Measurements from ENCODE around the gene PFKFB4.

The PFKFB4 gene

DNA sequence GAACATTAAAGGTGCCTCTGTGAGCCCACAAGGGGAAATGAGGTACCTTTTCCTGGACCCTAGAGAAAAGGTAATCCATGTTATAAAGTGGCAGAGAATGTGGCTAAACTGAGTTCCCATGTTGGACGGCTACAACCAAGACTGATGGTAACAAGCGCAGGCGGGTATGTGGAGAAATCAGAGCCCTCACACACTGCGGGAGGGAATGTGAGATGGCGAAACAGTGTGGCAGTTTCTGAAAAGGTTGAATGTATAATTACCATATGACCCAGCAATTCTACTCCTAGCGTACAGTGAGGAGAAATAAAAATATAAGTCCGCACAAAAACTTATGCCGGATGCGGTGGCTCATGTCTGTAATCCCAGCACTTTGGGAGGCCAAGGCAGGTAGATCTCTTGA, 28.6 kb downstream of the PFKFB4 start:
- no peak for DNase-seq

DNA sequence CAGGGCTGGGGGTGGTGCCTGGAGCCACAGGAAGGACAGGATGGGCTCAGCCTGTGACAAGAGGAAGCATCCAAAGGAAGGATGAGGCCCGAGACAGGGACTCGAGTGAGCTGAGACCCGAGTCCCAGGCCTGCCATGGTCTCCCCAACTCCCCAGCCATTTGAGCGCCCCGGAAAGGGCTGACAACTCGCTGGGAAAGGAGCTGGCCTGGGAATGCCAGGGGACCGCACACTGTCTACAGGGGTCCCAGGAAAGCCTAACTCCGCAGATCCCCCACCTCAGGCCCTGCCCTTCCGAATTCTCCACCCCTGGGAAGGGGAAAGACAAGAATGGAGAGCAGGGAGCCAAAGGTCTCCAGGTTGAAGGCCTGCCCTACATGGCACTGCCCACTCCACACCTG, 31.6 kb downstream of the PFKFB4 start:
- DNase-seq, result no peak

DNA sequence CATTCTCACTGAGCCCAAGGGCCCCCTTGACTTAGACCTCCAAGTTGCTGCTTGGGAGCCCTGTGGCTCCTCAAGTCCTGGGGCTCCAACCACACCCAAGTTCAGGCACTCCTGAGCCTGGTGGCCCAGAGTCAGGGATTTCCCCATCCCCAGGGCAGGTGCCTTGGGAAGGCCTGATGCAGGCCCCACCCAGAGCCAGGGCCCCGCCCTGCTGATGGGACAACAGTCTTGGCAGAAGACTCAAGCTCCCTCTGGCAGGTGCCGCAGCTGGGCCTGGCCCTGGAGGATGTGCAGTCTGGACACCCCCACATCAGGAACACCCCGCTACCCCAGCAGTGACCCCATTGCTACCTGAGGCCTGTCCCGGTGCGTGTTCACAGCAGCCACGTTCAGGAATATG, 35.0 kb downstream of the PFKFB4 start:
- DNase-seq, result no peak

DNA sequence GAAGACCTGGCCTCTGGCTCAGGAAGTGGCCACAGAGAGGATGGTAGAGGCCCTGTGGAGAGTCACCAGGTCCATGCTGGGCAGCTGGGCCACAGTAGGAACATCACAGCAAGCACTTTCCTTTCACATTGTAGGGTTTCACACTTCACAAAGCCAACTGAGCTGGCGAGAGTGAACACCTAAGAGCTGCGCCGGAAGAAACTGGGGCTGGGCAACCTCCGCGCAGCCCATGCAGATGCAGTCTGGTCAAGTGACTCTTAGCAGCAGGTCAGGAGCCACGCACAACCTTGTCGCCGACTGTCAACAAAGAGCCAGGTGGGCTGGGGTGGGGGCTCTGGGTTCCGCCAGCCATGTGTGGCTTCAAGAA, 37.3 kb downstream of the PFKFB4 start:
- no peak for DNase-seq

DNA sequence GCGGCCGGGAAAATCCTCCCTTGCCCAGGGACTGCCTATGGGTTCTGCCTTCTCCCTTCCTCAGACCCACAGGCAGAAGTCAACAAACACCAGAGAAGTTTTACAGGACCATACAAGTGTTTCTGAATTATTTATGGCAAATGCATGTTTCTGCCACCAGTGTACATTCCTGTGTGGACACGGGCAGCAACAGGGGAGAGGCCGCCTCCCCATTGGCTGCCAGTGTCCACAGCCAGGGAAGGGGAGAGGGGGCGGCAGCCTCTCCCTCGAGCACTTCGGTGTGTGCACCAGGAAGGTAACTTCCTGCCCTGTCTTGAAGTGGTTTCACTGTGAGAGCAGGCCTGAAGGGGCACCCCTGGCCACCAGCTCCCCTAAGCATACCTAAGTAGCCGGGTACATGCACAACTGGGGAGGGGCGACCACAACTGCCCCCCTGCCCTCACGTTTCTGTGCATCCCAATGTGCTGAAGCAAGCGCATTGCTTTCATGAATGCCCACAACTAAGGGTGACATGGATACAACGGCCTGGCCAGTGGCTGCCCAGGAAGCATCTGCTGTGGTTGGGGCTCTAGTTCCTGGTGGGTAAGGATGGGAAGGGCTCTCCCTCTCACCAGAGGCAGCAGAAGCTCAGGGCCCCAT, 37.8 kb downstream of the PFKFB4 start:
- DNase-seq, result peak in 1 of 2 donors; percentile 31

DNA sequence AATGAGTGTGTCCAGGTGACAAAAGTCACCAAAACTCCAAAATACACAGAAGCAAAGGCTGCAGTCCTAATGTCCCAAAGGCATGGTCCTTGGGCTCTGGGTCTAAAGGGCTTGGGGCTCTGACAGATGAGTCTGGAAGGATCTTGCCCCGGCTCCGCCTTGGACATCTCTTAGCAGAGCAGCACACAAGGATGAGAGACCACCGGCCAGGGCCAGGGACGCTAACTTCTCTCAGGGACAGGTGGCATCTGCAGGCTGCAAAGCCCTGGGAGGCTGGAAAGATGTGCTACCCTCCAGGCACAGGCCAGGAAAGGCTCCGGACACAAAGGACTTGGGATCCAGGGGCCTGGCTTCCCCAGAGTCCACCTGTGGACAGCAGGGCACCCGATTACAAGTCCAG, 38.5 kb downstream of the PFKFB4 start:
- DNase-seq, result no peak

DNA sequence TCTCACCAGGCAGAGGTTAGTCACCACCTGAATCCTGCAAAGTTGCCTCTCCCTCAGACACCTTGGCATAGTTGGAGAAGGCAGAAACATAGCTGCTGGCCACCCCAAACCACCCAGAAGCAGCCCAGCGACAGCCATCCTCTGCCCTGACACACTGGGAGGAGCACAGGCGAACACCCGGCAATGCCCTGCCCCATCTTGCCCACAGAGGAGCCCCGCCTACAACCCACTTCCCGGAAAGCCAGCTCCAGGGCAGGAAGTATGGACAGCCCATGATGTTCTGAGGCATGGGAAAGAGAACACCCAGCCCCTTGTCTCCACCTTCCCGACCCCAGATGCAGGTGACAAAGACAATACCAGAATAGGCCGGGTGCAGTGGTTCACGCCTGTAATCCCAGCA, 40.0 kb downstream of the PFKFB4 start:
- peak; percentile 44 to 71 for DNase-seq

DNA sequence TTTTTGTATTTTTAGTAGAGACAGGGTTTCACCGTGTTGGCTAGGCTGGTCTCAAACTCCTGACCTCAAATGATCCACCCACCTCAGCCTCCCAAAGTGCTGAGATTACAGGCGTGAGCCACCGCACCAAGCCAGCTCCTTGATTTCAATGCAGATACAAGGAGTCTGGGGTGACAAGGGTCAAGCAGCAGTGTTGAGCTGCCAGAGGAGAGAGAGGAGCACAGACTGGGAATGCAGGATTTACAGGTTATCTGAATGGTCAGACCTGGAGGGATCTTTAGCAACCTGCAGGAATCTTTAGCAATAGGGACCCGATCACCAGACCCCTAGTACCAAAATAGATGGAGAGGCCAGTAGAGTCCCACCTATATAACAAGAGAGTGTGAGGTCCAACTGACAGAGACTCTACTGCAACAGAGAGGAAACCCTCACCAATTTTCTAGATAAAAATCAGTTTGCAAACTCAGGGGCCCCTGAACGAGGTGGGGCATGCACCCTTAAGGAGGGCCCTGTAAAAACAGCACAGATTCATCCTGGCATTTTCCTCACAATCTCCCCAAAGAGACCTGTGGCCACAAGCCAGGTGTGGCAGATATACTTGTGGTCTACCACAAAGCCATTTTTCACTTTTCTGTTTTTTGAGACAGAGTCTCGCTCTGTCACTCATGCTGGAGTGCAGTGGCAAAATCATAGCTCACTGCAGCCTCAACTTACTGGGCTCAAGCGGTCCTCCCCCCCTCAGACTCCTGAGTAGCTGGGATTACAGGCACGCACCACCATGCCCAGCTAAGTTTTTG, 42.0 kb downstream of the PFKFB4 start:
- peak in 1 of 2 donors; percentile 58 for DNase-seq

DNA sequence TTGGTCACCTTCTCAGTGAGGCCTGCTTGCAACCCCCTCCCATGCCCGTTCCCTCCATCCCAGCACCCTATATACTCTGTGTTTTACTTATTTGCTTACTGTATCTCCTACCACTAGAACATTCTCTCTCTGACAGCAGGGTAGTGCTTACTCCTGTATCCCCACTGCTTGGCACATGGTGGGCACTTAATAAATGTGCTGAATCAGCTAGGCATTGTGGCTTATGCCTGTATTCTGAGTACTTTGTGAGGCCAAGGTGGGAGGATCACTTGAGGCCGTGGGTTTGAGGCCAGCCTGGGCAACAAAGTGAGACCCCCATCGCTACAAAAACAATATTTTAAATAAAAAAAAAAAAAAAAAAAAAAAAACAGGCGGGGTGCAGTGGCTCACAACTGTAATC, 45.1 kb downstream of the PFKFB4 start:
- DNase-seq, result no peak

DNA sequence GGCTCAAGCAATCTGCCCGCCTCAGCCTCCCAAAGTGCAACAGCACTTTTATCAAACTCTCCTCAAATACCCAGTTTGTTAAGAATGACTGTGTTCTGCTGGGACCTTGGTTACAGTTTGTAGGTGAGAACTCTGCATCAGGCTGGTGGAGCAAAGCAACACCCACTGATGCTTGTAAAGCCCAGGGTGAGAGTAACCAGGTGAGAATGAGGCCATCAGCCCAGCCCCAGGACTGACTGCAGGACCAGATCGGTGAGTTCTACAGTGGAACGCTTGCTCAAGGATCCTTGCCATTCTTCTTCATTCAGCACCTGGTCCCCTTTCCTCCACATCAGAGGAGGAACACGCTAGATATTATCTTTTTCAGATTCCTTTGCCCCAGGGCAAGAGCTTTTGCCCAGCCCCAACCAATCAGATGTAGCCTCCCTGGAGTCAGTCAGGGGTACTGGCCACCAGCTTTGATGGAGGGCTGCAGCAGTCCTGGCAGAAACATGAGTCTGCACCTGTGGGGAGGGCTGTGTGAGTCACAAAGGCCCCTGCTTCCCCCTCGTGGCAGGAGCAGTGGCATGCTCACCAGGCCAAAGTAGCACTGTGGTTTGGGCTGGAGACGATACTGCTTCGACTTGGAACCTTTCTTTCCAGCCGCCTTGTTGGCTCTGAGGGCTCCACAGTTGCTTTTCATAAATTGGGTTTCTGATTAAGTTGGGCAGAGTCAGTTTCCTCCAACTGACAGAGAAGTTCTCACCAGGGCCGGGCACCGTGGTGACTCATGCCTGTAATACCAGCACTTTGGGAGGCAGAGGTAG, 49.1 kb downstream of the PFKFB4 start:
- peak; percentile 82 to 86 for DNase-seq

DNA sequence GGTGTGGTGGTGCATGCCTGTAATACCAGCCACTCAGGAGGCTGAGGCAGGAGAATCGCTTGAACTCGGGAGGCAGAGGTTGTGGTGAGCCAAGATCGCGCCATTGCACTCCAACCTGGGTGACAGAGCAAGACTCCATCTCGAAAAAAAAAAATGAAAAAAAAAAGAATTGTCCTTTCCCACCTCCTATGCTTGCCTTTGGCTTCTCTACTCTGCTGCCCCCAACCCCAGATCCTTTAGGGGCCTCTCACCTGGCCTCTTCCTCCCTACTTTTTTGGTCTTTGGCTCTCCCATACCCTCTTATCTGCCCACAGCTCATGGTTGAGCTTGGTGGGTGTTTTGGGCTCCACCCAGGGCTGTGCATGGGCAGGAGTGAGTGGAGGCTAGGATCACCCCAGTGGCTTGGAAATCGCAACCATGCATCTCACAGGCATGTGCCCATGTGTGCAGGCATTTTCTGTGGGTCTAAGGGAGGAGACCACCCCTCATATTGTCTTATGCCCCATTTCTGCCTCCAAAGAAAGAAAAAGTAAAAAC, 50.6 kb downstream of the PFKFB4 start:
- no peak for DNase-seq

DNA sequence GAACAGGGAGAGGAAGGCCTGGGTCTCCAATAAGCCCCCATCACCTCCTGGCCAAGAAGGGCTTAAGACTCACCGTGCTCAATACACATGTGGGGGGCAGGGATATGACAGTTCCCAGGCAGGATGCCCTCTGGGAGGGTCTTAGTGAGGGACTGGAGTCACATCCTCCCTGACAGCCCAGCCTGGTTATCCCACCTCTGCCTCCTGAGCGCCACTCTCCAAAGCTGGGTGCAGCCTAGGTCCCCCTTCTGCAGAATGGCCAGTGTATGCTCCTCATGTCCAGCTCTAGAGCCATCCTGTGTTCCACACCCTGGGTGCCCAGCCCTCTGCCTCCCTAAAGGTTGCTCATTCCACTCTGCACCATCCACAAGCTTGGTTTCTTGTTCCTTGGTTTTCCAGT, 51.5 kb downstream of the PFKFB4 start:
- no peak for DNase-seq

DNA sequence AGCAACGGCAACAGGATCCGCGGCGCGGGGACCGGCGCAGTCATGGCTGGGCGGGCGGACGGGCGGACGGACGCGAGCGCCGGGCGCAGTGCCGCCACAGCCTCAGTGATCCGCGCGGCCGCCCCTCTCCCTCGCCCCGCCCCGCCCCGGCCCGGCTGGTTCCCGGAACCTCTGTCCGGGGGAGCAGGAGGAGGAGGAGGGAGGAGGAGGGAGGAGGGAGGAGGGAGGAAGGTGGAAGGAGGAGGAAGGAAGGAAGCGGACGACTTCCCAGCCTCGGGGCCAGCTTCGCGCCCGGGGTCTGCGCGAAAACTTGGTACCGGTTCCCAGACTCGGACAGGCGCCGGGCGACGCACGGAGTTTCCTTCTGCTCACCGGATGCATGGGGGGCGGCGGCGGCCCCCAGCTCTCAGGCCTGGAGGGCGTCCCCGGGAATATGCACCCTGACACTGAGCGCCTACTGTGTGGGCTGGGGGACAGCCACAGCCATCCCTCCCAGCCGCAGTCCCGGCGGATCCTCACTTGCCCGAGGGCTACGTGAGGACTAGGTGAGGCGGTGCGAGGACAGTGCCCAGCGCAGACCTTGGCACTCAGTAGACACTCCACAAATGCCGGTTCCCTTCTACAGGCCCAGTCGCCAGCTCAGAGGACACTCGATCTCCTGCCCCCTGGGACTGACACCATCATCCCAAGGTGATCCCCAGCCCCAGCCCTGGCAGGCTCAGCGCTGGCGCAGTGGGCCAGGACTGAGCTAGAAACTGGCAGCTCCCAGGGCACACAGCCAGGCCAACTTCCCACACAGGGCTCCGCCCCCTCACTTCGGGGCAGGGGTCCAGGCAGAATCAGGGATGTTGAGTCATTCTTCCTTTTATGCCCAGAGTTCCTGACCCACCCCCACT, 52.3 kb downstream of the PFKFB4 start, which contains the start of gene SHISA5:
TSS of gene SHISA5 (minus strand) at position 124 of the 896 bp plus-strand sequence. CDS start at position 44, 80 bp downstream.
- peak; percentile 66 to 76 for DNase-seq

DNA sequence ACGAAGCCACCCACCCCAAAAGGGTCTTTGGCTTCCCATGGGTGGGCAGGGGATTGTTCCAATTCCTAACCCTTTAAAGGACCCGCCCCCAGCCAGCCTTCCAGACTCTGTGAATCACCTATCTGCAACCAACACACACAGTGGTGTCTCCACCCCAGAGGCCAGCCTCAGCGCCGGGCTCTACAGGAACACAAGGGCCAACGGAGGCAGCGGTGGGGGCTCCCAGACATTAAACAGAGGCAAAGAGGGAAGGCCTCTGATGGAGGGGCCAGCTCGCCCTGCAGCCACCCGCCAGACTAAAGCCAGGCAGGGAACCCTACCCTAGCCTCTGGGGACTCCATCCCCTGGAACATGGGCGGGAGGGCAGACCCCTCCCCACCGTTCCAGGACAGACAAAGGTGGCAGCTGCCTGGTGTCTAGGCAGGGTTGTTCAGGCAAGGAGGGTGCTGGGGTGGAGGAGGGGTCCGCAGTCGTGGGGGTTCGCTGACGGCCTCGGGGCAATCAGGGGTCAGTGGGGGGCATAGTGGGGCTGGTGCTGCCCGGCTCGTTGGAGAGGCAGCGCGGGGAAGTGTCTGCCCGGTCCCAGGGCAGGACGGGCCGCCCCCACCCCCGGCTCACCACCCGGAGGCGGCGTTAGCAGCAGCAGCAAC, 53.1 kb downstream of the PFKFB4 start:
- DNase-seq, result peak in 1 of 2 donors; percentile 24

DNA sequence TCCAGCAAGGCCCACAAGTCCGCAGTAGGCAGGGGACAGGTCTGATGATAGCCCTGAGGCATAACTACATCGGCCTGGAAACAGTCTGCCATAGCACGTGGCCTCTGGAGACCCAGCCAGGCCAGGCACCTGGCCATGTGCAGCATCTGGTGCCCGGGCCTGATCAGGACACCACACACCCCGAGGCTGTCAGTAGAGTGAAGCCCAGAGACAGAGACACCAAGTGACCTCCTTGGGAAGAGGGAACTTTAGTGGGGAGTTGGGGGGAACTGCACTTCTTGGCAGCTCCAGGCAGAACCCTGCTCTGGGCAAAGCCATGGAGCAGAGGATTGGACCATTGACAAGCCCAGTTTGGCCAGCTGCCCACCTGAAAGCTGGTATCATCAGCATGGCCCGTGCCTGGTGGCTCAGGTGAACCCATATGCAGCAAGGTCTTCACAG, 53.9 kb downstream of the PFKFB4 start:
- DNase-seq, result no peak

DNA sequence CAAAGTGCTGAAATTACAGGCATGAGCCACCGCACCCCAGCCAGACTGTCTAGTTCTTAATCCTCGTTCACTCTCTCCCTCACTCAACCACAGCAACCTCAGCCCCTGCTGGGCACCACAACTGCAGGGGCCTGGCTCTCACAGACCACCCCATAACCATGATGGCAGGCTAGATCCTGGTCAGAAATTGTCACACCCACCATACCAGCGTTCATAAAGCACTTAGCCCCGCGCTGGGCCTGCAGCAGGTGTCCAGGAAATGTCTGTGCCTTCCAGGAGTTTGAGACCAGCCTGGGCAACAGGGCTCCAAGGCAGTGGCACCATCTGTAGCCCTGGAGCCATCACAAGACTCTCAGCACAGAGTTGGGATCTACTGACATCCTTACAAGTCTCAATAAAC, 54.5 kb downstream of the PFKFB4 start:
- DNase-seq, result no peak

DNA sequence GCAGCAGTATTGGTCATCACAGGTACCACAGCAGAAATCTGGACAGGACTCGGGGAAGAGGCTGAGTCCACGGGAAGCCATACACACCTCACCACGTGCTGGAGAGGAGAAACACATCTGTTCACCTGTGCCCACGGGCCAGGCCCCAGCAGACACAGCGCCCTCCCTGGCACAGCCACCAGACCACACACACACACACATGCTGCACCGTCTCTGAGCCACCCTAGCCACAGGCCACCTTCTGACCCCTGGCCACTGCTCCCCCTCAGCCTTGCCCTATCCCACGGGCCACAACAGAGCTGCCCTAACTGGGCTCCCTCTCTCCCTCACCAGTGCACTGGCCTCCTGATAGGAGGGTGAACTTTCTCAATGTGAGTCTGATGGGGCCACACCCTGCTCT, 55.4 kb downstream of the PFKFB4 start:
- no peak for DNase-seq

DNA sequence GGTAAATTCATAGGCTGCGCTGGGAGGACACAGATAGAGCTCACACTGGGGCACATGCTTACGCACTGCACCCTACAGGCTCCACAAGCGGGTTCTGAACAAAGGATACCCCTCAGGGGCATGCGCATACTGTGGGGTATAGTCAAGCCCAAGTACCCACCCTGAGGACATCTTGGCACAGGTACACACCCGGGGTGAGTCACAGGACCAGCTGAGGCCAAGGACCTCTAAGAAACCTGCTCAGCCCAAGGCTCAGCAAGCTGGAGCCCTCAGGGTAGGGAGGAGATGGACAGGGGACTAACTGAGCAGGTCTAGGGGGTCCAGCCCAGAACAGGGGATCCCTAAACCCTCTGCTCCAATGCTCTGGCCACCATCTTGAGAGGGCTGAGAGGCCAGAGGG, 55.9 kb downstream of the PFKFB4 start:
- no peak for DNase-seq

DNA sequence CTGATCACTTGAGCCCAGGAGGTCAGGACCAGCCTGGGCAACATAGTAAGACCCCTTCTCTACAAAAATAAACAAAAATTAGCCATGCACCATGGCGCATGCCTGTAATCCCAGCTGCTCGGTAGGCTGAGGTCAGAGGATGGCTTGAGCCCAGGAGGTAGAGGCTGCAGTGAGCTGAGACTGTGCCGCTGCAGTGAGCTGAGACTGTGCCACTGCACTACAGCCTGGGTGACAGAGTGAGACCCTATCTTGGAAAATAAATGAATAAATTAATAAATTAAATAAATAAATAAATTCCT, 63.5 kb downstream of the PFKFB4 start:
- no peak for DNase-seq

DNA sequence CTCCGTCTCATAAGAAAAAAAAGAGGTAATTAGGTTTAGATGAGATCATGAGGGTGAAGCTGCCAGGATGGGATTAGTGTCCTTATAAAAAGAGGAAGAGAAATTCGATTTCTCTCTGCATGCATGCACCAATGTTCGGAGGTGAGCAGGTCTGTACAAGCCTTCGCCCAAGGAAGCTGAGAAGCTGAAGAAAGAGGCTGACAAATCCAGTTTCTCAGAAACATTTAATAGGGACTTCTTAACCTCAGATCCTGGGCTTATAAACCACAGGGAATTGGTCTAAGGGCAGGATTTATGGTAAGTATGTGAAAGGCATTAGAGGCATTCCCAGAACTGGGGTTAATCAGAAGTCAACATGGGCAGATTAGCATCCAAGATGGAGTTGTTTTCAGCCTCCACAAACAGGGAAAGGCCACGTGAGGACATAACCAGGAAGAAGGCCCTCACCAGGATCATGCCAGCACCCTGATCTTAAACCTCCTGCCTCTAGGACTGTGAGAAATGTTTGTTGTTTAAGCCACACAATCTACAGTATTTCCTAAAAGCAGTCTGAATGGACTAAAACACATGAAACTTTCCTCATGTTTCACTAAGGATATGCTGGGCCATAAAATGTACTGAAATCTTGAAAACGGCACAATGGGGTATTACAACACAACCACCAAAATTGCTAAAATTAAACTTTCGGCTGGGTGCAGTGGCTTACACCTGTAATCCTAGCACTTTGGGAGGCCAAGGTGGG, 64.0 kb downstream of the PFKFB4 start:
- DNase-seq, result no peak

DNA sequence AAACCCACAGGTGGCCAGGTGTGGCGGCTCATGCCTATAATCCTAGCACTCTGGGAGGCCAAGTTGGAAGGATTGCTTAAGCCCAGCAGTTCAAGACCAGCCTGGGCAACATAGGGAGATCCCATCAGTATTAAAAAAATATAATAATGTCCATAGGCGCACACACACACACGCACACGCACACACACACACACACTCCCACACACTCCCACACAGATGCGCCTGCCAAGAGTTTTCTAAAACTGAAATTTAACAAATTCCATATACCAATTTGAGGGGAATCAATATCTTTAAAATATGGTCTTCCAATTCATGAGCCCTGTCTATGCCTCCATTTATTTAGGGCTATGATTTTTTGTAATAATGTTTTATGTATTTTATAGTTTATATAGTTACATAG, 69.7 kb downstream of the PFKFB4 start:
- DNase-seq, result no peak

All from CD4-positive, alpha-beta T cell treated with Interferon alpha-2 for 1 hour (primary cell).